ENCODE results near the gene EPC2.

The EPC2 gene

DNA sequence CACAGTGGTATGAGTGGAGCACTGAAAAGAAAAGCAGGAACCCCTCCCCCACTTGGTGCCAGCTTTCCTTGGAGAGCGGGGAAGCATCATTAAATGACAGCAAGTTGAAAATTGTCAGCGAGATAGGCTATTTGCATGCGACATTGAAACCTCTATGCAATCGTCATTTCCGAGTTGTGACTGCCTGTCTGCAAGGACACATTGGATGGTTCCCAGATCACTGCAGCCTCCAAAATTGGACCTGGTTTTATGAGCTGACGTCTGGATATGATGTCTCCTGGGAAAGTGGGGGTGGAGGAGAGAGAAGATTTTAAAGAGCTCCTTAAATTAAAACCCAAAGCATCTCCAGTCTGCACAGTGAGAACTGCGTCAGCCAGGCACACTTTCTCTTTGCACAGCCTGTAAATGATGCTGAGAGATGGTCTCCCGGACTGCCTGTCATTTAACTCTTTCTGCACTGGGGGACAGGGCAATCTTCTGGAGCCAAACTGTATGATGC, 172.7 kb downstream of the EPC2 start:
- H3K4me3 ChIP-seq (ENCODE audit: low read depth, low read length) = no peak overlapping the region
- no peak for DNase-seq

DNA sequence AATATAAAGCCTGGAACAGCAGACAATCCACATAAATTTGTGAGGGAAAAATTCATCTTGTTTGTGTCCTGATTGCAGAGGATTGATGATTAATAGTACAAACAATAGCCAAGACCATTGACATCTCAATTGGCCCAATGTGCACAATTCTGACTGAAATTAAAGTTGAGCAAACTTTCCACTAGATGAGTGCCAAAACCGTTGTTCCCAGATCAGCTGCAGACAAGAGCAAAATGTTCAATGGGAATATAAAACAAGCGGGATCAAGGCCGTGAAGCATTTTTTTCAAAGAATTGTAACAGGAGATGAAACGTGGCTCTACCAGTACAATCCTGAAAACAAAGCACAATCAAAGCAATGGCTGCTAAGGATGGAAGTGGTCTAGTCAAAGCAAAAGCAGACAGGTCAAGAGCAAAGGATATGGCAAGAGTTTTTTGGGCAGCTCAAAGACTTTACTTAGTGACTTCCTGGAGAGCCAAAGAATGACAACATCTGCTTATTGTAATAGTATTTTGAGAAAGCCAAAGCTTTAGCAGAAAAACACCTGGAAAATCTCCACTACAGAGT, 174.6 kb downstream of the EPC2 start:
- Histone ChIP-seq H3K27ac (no peak overlapping the region), H3K27me3 (ENCODE audit: insufficient read depth, low read depth, severe bottlenecking) (peaks cover 6% of the 10 kb centered on the region), H3K9me3 (ENCODE audit: severe bottlenecking) (no peaks in the 10 kb centered on the region), H3K4me3 (ENCODE audit: low read depth, low read length) (no peak overlapping the region), H3K36me3 (no peaks in the 10 kb centered on the region)
- TF ChIP-seq, protein P1, sequence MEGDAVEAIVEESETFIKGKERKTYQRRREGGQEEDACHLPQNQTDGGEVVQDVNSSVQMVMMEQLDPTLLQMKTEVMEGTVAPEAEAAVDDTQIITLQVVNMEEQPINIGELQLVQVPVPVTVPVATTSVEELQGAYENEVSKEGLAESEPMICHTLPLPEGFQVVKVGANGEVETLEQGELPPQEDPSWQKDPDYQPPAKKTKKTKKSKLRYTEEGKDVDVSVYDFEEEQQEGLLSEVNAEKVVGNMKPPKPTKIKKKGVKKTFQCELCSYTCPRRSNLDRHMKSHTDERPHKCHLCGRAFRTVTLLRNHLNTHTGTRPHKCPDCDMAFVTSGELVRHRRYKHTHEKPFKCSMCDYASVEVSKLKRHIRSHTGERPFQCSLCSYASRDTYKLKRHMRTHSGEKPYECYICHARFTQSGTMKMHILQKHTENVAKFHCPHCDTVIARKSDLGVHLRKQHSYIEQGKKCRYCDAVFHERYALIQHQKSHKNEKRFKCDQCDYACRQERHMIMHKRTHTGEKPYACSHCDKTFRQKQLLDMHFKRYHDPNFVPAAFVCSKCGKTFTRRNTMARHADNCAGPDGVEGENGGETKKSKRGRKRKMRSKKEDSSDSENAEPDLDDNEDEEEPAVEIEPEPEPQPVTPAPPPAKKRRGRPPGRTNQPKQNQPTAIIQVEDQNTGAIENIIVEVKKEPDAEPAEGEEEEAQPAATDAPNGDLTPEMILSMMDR (IDR thresholded peaks at IDR 0.05; ENCODE audit: low read depth, low read length) = no peak
- no peak for DNase-seq

More for the DNA sequence above, 172.7 kb downstream of the EPC2 start:
- TF ChIP-seq, protein P1 (IDR thresholded peaks at IDR 0.05; ENCODE audit: low read depth, low read length) = no peak
- Histone ChIP-seq H3K27me3 (ENCODE audit: insufficient read depth, low read depth, severe bottlenecking) (peaks cover 6% of the 10 kb centered on the region), H3K36me3 (no peaks in the 10 kb centered on the region), H3K9me3 (ENCODE audit: severe bottlenecking) (no peaks in the 10 kb centered on the region), H3K27ac (no peak overlapping the region)

GRCh38 chr2:148824190-148824589, 179.6 kb downstream of the EPC2 start:
- no peak overlapping the region for H3K4me3 ChIP-seq (ENCODE audit: low read depth, low read length)
- TF ChIP-seq, protein P1 (IDR thresholded peaks at IDR 0.05; ENCODE audit: low read depth, low read length) = no peak
- H3K36me3 ChIP-seq = no peaks in the 10 kb centered on the region

DNA sequence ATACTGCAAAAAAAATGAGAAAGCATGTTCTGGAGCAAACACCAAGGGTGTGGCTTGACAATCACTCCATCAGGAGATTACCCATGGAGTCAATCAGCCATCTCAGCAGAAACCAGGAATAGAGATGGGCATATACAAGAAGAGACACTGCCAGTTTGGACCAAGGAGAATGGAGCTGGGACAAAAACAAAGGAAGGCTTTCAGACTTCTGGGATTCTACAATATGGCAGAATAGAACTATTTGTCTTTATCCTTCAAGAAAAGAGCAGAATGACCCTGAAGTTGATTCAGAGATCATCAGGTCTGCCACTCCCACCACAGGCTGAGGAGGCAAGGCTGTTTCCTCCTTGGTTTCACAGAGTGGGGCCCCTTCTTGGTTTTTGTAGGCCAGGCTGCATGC, 182.2 kb downstream of the EPC2 start:
- Histone ChIP-seq H3K36me3 (no peaks in the 10 kb centered on the region), H3K27me3 (ENCODE audit: insufficient read depth, low read depth, severe bottlenecking) (peaks cover 15% of the 10 kb centered on the region), H3K4me3 (ENCODE audit: low read depth, low read length) (no peak overlapping the region), H3K27ac (no peak overlapping the region), H3K9me3 (ENCODE audit: severe bottlenecking) (peaks cover 2% of the 10 kb centered on the region)
- TF ChIP-seq, protein P1 (IDR thresholded peaks at IDR 0.05; ENCODE audit: low read depth, low read length) = no peak
- no peak for DNase-seq

More at GRCh38 chr2:148824190-148824589, 179.6 kb downstream of the EPC2 start:
- H3K27ac ChIP-seq = no peak overlapping the region
- H3K27me3 ChIP-seq (ENCODE audit: insufficient read depth, low read depth, severe bottlenecking) = peaks cover 3% of the 10 kb centered on the region
- H3K9me3 ChIP-seq (ENCODE audit: severe bottlenecking) = peaks cover 2% of the 10 kb centered on the region
- no peak for DNase-seq

DNA sequence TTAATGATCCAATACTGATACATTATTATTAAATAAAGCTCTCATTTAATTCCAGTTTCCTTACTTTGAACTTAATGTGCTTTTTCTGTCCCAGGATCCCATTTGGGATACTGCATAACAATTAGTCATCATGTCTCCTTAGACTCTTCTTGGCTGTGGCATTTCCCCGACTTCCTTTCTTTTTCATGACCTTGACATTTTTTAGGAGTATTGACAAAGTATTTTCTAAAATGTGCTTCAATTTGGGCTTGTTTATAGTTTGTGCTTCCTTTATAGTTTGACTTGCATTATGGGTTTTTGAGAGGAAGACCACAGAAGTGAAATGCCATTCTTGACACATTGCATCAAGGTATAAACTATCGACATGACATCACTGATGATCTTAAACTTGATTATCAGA, 184.4 kb downstream of the EPC2 start:
- Histone ChIP-seq H3K36me3 (no peaks in the 10 kb centered on the region), H3K27me3 (ENCODE audit: insufficient read depth, low read depth, severe bottlenecking) (peaks cover 15% of the 10 kb centered on the region), H3K27ac (no peak overlapping the region), H3K4me3 (ENCODE audit: low read depth, low read length) (no peak overlapping the region), H3K9me3 (ENCODE audit: severe bottlenecking) (peaks cover 2% of the 10 kb centered on the region)
- TF ChIP-seq, protein P1 (IDR thresholded peaks at IDR 0.05; ENCODE audit: low read depth, low read length) = no peak
- DNase-seq = no peak

DNA sequence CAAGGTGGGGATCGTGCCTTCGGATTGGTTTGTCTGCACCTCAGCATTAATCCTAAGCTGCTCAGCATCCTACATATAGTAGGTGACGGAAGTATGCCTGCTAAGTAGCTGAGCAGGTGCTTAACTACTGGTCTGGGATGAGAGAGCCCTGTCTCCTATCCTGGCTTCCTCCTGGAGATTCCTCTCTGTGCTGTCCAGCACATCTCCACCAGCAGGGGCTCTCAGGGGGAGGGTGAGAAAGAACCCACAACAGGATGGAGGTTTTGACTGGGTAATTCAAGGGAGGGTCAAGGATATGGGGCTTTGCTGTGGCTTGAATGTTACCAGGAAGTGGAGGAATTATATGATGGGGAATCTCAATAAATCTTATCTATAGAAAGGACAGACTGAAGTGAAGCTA, 185.1 kb downstream of the EPC2 start:
- Histone ChIP-seq H3K9me3 (ENCODE audit: severe bottlenecking) (peaks cover 2% of the 10 kb centered on the region), H3K27me3 (ENCODE audit: insufficient read depth, low read depth, severe bottlenecking) (peaks cover 17% of the 10 kb centered on the region), H3K27ac (no peak overlapping the region), H3K36me3 (no peaks in the 10 kb centered on the region), H3K4me3 (ENCODE audit: low read depth, low read length) (no peak overlapping the region)
- peak; percentile 66 for DNase-seq
- TF ChIP-seq, protein P1 (IDR thresholded peaks at IDR 0.05; ENCODE audit: low read depth, low read length) = 0 out of 2 replicates have a peak, but pooled peaks have one; percentile 21

Data from WERI-Rb-1 (cell line).